HG03432 (cell line): Measurements from ENCODE around the gene ADAM23.

Experiments used
- ATAC-seq: cut with Tn5 transposase; IDR thresholded peaks from one replicate; pipeline ENCODE4 v1.9.1; 2021; ENCODE audit warnings: mild to moderate bottlenecking, moderate library complexity; ENCODE audit not compliant: unreplicated experiment

Gene ADAM23

GRCh38 chr2:206562375-206562774 is 119.0 kb downstream of the ADAM23 start:
- ATAC-seq: no peak

GRCh38 chr2:206563374-206563773 is 120.0 kb downstream of the ADAM23 start:
- no peak for ATAC-seq

GRCh38 chr2:206565666-206566065 is 122.3 kb downstream of the ADAM23 start:
- ATAC-seq: no peak

GRCh38 chr2:206569470-206569869 is 126.1 kb downstream of the ADAM23 start:
- ATAC-seq: no peak

GRCh38 chr2:206570199-206570598 is 126.9 kb downstream of the ADAM23 start:
- ATAC-seq: no peak

GRCh38 chr2:206572725-206573124 is 129.4 kb downstream of the ADAM23 start:
- no peak for ATAC-seq

- no peak for ATAC-seq
These were observed 130.5 kb downstream of the ADAM23 start for GRCh38 chr2:206573793-206574192.

GRCh38 chr2:206584323-206585116 is 141.2 kb downstream of the ADAM23 start:
- no peak for ATAC-seq

GRCh38 chr2:206585335-206585734 is 142.0 kb downstream of the ADAM23 start:
- no peak for ATAC-seq

GRCh38 chr2:206586609-206587008 is 143.3 kb downstream of the ADAM23 start:
- ATAC-seq: no peak

- ATAC-seq: no peak
These were observed 154.4 kb downstream of the ADAM23 start for GRCh38 chr2:206597717-206598218.

GRCh38 chr2:206603243-206603642 is 159.9 kb downstream of the ADAM23 start:
- ATAC-seq: no peak

GRCh38 chr2:206610451-206610850 is 167.1 kb downstream of the ADAM23 start:
- no peak for ATAC-seq

GRCh38 chr2:206611191-206611590 is 167.9 kb downstream of the ADAM23 start:
- ATAC-seq: no peak

- no peak for ATAC-seq
These were observed 168.4 kb downstream of the ADAM23 start for GRCh38 chr2:206611736-206612135.

- ATAC-seq: no peak
These were observed 171.5 kb downstream of the ADAM23 start for GRCh38 chr2:206614811-206615210.

GRCh38 chr2:206615417-206616089 is 172.2 kb downstream of the ADAM23 start:
- no peak for ATAC-seq

- no peak for ATAC-seq
These were observed 172.8 kb downstream of the ADAM23 start for GRCh38 chr2:206616151-206616550.

- ATAC-seq: no peak
These were observed 175.7 kb downstream of the ADAM23 start for GRCh38 chr2:206619011-206619410.

- ATAC-seq: no peak
These were observed 182.8 kb downstream of the ADAM23 start for GRCh38 chr2:206626108-206626507.

- no peak for ATAC-seq
These were observed 184.3 kb downstream of the ADAM23 start for GRCh38 chr2:206627632-206628031.

- no peak for ATAC-seq
These were observed 188.0 kb downstream of the ADAM23 start for GRCh38 chr2:206631340-206631739.
